ENCODE data around the gene BRF1.

BRF1 gene

GRCh38 chr14:105195051-105195450 lies 105.8 kb downstream of the BRF1 start:
- DNase-seq (ENCODE audit: low spot score) = no peak

GRCh38 chr14:105193916-105194782 lies 106.7 kb downstream of the BRF1 start:
- no peak for DNase-seq (ENCODE audit: low spot score)

- no peak for DNase-seq (ENCODE audit: low spot score)
Observed at GRCh38 chr14:105192866-105193731, 107.7 kb downstream of the BRF1 start.

- no peak for DNase-seq (ENCODE audit: low spot score)
Observed at GRCh38 chr14:105187935-105188524, 112.8 kb downstream of the BRF1 start.

- DNase-seq (ENCODE audit: low spot score) = no peak
Observed at GRCh38 chr14:105187116-105187515, 113.7 kb downstream of the BRF1 start.

- no peak for DNase-seq (ENCODE audit: low spot score)
Observed at GRCh38 chr14:105185973-105186372, 114.8 kb downstream of the BRF1 start.

GRCh38 chr14:105185001-105185400 lies 115.8 kb downstream of the BRF1 start:
- DNase-seq (ENCODE audit: low spot score) = no peak

GRCh38 chr14:105184461-105184860 lies 116.3 kb downstream of the BRF1 start:
- DNase-seq (ENCODE audit: low spot score) = no peak

GRCh38 chr14:105182296-105183020 lies 118.3 kb downstream of the BRF1 start:
- DNase-seq (ENCODE audit: low spot score) = no peak

- no peak for DNase-seq (ENCODE audit: low spot score)
Observed at GRCh38 chr14:105181549-105182295, 119.1 kb downstream of the BRF1 start.

GRCh38 chr14:105180592-105181548 lies 119.9 kb downstream of the BRF1 start, which contains the start of gene NUDT14:
Gene NUDT14, minus strand, starts transcription at chr14:105181312. Its CDS starts 103 bp downstream, at chr14:105181209.
- peak; percentile 92 for DNase-seq (ENCODE audit: low spot score)

GRCh38 chr14:105179191-105179590 lies 121.6 kb downstream of the BRF1 start:
- no peak for DNase-seq (ENCODE audit: low spot score)

GRCh38 chr14:105178868-105179140 lies 122.0 kb downstream of the BRF1 start:
- DNase-seq (ENCODE audit: low spot score) = no peak

GRCh38 chr14:105178069-105178867 lies 122.5 kb downstream of the BRF1 start:
- DNase-seq (ENCODE audit: low spot score) = no peak

GRCh38 chr14:105177082-105177481 lies 123.7 kb downstream of the BRF1 start:
- no peak for DNase-seq (ENCODE audit: low spot score)

- no peak for DNase-seq (ENCODE audit: low spot score)
Observed at GRCh38 chr14:105176513-105176912, 124.3 kb downstream of the BRF1 start.

GRCh38 chr14:105173901-105174894 lies 126.6 kb downstream of the BRF1 start:
- DNase-seq (ENCODE audit: low spot score) = peak; percentile 46

- DNase-seq (ENCODE audit: low spot score) = no peak
Observed at GRCh38 chr14:105173145-105173544, 127.7 kb downstream of the BRF1 start.
